H9 (cell line): Measurements from ENCODE around the gene FARP1. TPM values are rescaled to one million over a fixed set of nuclear protein-coding genes. Genes with fewer than 3 reads are reported as not detected.
A peak's percentile ranks its signal among the peaks of the same experiment; 100 is the strongest.

Experiments
- DNase-seq: peaks from one replicate; pipeline ENCODE4 v3.0.0-alpha.2; 2017
- H2AFZ ChIP-seq: one replicate; pipeline ENCODE4 v1.6.1; 2013; ENCODE audit warnings: mild to moderate bottlenecking, low read length, control low read depth, moderate library complexity
- H2AK5ac ChIP-seq: 2 replicates; pipeline ENCODE4 v1.6.1; 2013; ENCODE audit warnings: low read length, control low read depth, mixed read lengths; ENCODE audit not compliant: insufficient read length
- H2BK120ac ChIP-seq: one replicate; pipeline ENCODE4 v1.6.1; 2013; ENCODE audit warnings: low read depth, mild to moderate bottlenecking, low read length, control low read depth, inconsistent platforms; ENCODE audit not compliant: poor library complexity, severe bottlenecking
- H2BK12ac ChIP-seq: 2 replicates; pipeline ENCODE4 v1.6.1; 2013; ENCODE audit warnings: low read length, control low read depth, mixed read lengths, low read depth; ENCODE audit not compliant: insufficient read length
- H2BK15ac ChIP-seq: 2 replicates; pipeline ENCODE4 v1.6.1; 2013; ENCODE audit warnings: low read depth, low read length, control low read depth
- H2BK20ac ChIP-seq: one replicate; pipeline ENCODE4 v1.6.1; 2013; ENCODE audit warnings: low read depth, mild to moderate bottlenecking, low read length, control low read depth, inconsistent platforms; ENCODE audit not compliant: poor library complexity, severe bottlenecking
- H2BK5ac ChIP-seq: 2 replicates; pipeline ENCODE4 v1.6.1; 2013; ENCODE audit warnings: low read length, control low read depth, mixed read lengths; ENCODE audit not compliant: insufficient read length
- H3K14ac ChIP-seq: 2 replicates; pipeline ENCODE4 v1.6.1; 2013; ENCODE audit warnings: low read length, control low read depth; ENCODE audit not compliant: insufficient read depth
- H3K18ac ChIP-seq: 2 replicates; pipeline ENCODE4 v1.6.1; 2013; ENCODE audit warnings: low read depth, mild to moderate bottlenecking, mixed read lengths, low read length, control low read depth; ENCODE audit not compliant: insufficient read length
- H3K23ac ChIP-seq: 2 replicates; pipeline ENCODE4 v1.6.1; 2013; ENCODE audit warnings: low read length, control low read depth, mixed read lengths, low read depth; ENCODE audit not compliant: insufficient read length
- H3K23me2 ChIP-seq: 2 replicates; pipeline ENCODE4 v1.6.1; 2013; ENCODE audit warnings: low read depth, mild to moderate bottlenecking, mixed read lengths, low read length, control low read depth; ENCODE audit not compliant: insufficient read length, poor library complexity, severe bottlenecking
- H3K27ac ChIP-seq: 2 replicates; pipeline ENCODE4 v1.5.1; 2013; ENCODE audit warnings: low read length, control low read depth, mixed read lengths, low read depth; ENCODE audit not compliant: insufficient read length
- H3K27me3 ChIP-seq: 2 replicates; pipeline ENCODE4 v1.6.1; 2013; ENCODE audit warnings: low read length, control low read depth, inconsistent platforms; ENCODE audit not compliant: insufficient read depth
- H3K4ac ChIP-seq: 2 replicates; pipeline ENCODE4 v1.6.1; 2013; ENCODE audit warnings: low read depth, mild to moderate bottlenecking, control low read depth, inconsistent platforms, low read length, moderate library complexity
- H3K4me1 ChIP-seq: 2 replicates; pipeline ENCODE4 v1.6.1; 2013; ENCODE audit warnings: low read length, control low read depth, inconsistent platforms; ENCODE audit not compliant: insufficient read depth
- H3K4me2 ChIP-seq: 2 replicates; pipeline ENCODE4 v1.6.1; 2013; ENCODE audit warnings: low read length, control low read depth, mixed read lengths; ENCODE audit not compliant: insufficient read length, insufficient read depth
- H3K56ac ChIP-seq: 2 replicates; pipeline ENCODE4 v1.6.1; 2013; ENCODE audit warnings: low read depth, mild to moderate bottlenecking, mixed read lengths, low read length, control low read depth; ENCODE audit not compliant: insufficient read length
- H3K79me1 ChIP-seq: 2 replicates; pipeline ENCODE4 v1.6.1; 2013; ENCODE audit warnings: low read depth, mild to moderate bottlenecking, moderate library complexity, low read length, control low read depth, inconsistent platforms; ENCODE audit not compliant: insufficient read depth, poor library complexity, severe bottlenecking
- H3K79me2 ChIP-seq: 2 replicates; pipeline ENCODE4 v1.6.1; 2013; ENCODE audit warnings: low read length, control low read depth, inconsistent platforms; ENCODE audit not compliant: insufficient read depth
- H3K9ac ChIP-seq: 2 replicates; pipeline ENCODE4 v1.6.1; 2013; ENCODE audit warnings: low read length, control low read depth, mixed read lengths; ENCODE audit not compliant: insufficient read length; ENCODE audit errors: extremely low read depth
- H3K9me3 ChIP-seq: one replicate; pipeline ENCODE4 v1.6.1; 2013; ENCODE audit warnings: low read depth, low read length, inconsistent platforms; ENCODE audit not compliant: control insufficient read depth
- H3T11ph ChIP-seq: one replicate; pipeline ENCODE4 v1.6.1; 2013; ENCODE audit warnings: mild to moderate bottlenecking, low read length, control low read depth, inconsistent platforms
- H4K20me1 ChIP-seq: one replicate; pipeline ENCODE4 v1.6.1; 2013; ENCODE audit not compliant: control insufficient read depth, insufficient read length, insufficient read depth
- H4K5ac ChIP-seq: 2 replicates; pipeline ENCODE4 v1.6.1; 2013; ENCODE audit warnings: low read depth, mild to moderate bottlenecking, mixed read lengths, low read length, control low read depth; ENCODE audit not compliant: insufficient read length
- H4K8ac ChIP-seq: replicated peaks from 2 replicates; pipeline ENCODE4 v1.6.1; 2013; ENCODE audit warnings: low read length, control low read depth, mixed read lengths, low read depth; ENCODE audit not compliant: insufficient read length
- H4K91ac ChIP-seq: 2 replicates; pipeline ENCODE4 v1.6.1; 2013; ENCODE audit warnings: low read depth, mild to moderate bottlenecking, moderate library complexity, mixed read lengths, low read length, control low read depth; ENCODE audit not compliant: insufficient read length
- H3K27ac Mint-ChIP-seq, 3 experiments: 2 replicates in 2 of 3; 3 replicates in 1 of 3; pipeline ENCODE4 v1.8.0; 2020 to 2021; ENCODE audit warnings: mixed read lengths in 3 of 3, mild to moderate bottlenecking in 1 of 3, moderate library complexity in 1 of 3
- H3K27me3 Mint-ChIP-seq: 2 replicates; pipeline ENCODE4 v1.8.0; 2021; ENCODE audit warnings: low read depth, mild to moderate bottlenecking, moderate library complexity, mixed read lengths
- H3K36me3 Mint-ChIP-seq, 3 experiments: 2 replicates in 2 of 3; 3 replicates in 1 of 3; pipeline ENCODE4 v1.8.0; 2020 to 2021; ENCODE audit warnings: low read depth in 3 of 3, mixed read lengths in 3 of 3; ENCODE audit not compliant: insufficient read depth in 1 of 3
- H3K4me1 Mint-ChIP-seq, 2 experiments: 2 replicates each; pipeline ENCODE4 v1.8.0; 2020; ENCODE audit warnings: mixed read lengths in 2 of 2
- H3K4me3 Mint-ChIP-seq, 2 experiments: 2 replicates in 1 of 2; 3 replicates in 1 of 2; pipeline ENCODE4 v1.8.0; 2020 to 2021; ENCODE audit warnings: mild to moderate bottlenecking in 2 of 2, mixed read lengths in 2 of 2, moderate library complexity in 1 of 2
- H3K9me3 Mint-ChIP-seq, 2 experiments: 2 replicates in 1 of 2; 3 replicates in 1 of 2; pipeline ENCODE4 v1.8.0; 2020; ENCODE audit warnings: mild to moderate bottlenecking in 2 of 2, mixed read lengths in 2 of 2, moderate library complexity in 1 of 2
- WGBS: extraction: QIAGEN DNeasy Blood & Tissue Kit; methylation state at CpG from one replicate; pipeline ENCODE4 v1.1.7; 2013; ENCODE audit warnings: missing lambda C conversion rate, low lambda C conversion rate, mixed read lengths; ENCODE audit not compliant: insufficient read length; ENCODE audit errors: extremely low coverage; 5-methylcytosine and 5-hydroxymethylcytosine counted together
- total RNA-seq: library from RNA; stranded (reverse); gene quantifications from 2 replicates; pipeline ENCODE4 v1.2.1, GENCODE V29; 2021
- TF ChIP-seq, protein P1 (sequence below): fragments of 200-600 bp; sonication (generic); conservative IDR thresholded peaks from 3 replicates; pipeline ENCODE4 v1.8.0; 2021; ENCODE audit warnings: antibody characterized with exemption, mild to moderate bottlenecking

The FARP1 gene
- total RNA-seq, 1 experiment from 2014 or later, result 95.9 TPM

GRCh38 chr13:98312606-98313005 is 169.7 kb downstream of the FARP1 start:
- Histone ChIP-seq H2BK120ac (no peak overlapping the region), H3K9me3 (no peaks in the 10 kb centered on the region), H4K8ac (no peak overlapping the region), H2AK5ac (no peak overlapping the region), H3K18ac (no peak overlapping the region), H3K23ac (no peak overlapping the region), H4K20me1 (no peaks in the 10 kb centered on the region), H2BK12ac (no peak overlapping the region), H3K9ac (no peak overlapping the region), H3T11ph (no peak overlapping the region), H4K91ac (no peak overlapping the region), H3K23me2 (no peaks in the 10 kb centered on the region), H2BK5ac (no peak overlapping the region), H3K27me3 (no peaks in the 10 kb centered on the region; the same call in 1 of the 2 replicates), H3K79me1 (peaks cover 2% of the 10 kb centered on the region), H2AFZ (no peak overlapping the region), H3K56ac (no peak overlapping the region), H3K4me2 (no peak overlapping the region), H3K14ac (no peak overlapping the region), H4K5ac (no peak overlapping the region), H3K4me1 (peaks cover 18% of the 10 kb centered on the region), H2BK20ac (no peak overlapping the region), H3K4ac (no peak overlapping the region), H3K27ac (no peak overlapping the region), H3K79me2 (no peaks in the 10 kb centered on the region; the same call in 1 of the 2 replicates), H2BK15ac (no peak overlapping the region)
- no peaks in the 10 kb centered on the region for H3K9me3 Mint-ChIP-seq
- no peak for DNase-seq
- WGBS, result no CpG with 5 or more reads among the region's 7 CpGs
- no peak overlapping the region for H3K4me3 Mint-ChIP-seq
- 0 out of 7 replicates have a peak overlapping the region, but pooled peaks of 1 of the 3 experiments have one; percentile 67 for H3K27ac Mint-ChIP-seq
- TF ChIP-seq, protein P1, sequence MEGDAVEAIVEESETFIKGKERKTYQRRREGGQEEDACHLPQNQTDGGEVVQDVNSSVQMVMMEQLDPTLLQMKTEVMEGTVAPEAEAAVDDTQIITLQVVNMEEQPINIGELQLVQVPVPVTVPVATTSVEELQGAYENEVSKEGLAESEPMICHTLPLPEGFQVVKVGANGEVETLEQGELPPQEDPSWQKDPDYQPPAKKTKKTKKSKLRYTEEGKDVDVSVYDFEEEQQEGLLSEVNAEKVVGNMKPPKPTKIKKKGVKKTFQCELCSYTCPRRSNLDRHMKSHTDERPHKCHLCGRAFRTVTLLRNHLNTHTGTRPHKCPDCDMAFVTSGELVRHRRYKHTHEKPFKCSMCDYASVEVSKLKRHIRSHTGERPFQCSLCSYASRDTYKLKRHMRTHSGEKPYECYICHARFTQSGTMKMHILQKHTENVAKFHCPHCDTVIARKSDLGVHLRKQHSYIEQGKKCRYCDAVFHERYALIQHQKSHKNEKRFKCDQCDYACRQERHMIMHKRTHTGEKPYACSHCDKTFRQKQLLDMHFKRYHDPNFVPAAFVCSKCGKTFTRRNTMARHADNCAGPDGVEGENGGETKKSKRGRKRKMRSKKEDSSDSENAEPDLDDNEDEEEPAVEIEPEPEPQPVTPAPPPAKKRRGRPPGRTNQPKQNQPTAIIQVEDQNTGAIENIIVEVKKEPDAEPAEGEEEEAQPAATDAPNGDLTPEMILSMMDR, result no peak
- peaks cover 46 to 53% of the 10 kb centered on the region in 2 experiments for H3K4me1 Mint-ChIP-seq
- H3K36me3 Mint-ChIP-seq, result peaks cover 2 to 4% (median 3%) of the 10 kb centered on the region in 3 experiments; a peak in 5 of 7 replicates
- H3K27me3 Mint-ChIP-seq, result no peaks in the 10 kb centered on the region
